NCI-H345 treated with DMSO at 0.1 percent for 48 hours (cell line): ENCODE measurements around the gene HPRT1.
"Not testable (repeated sequence)": the region's sequence is repeated elsewhere in the genome, so short reads cannot be mapped to it uniquely, and the experiment has no call there.

Experiments
- DNase-seq: peaks from one replicate; lab custom pipeline; 2025; ENCODE audit not compliant: unreplicated experiment; lab: John Stamatoyannopoulos, UW

HPRT1 gene

GRCh38 chrX:134460005-134460861 is at the start of gene HPRT1:
TSS of gene HPRT1 (plus strand) at chrX:134460165. CDS start at chrX:134460312, 147 bp downstream.
- peak; percentile 69 for DNase-seq

GRCh38 chrX:134416087-134416486 is 43.9 kb upstream of the HPRT1 start:
- DNase-seq = no peak

- DNase-seq = no peak
Observed at GRCh38 chrX:134418317-134419113, 41.5 kb upstream of the HPRT1 start.

- DNase-seq = no peak
Observed at GRCh38 chrX:134419784-134420183, 40.2 kb upstream of the HPRT1 start.

- DNase-seq = no peak
Observed at GRCh38 chrX:134423606-134424005, 36.4 kb upstream of the HPRT1 start.

GRCh38 chrX:134426281-134426680 is 33.7 kb upstream of the HPRT1 start:
- no peak for DNase-seq

GRCh38 chrX:134431894-134432293 is 28.1 kb upstream of the HPRT1 start:
- no peak for DNase-seq

- DNase-seq = no peak
Observed at GRCh38 chrX:134435894-134436293, 24.1 kb upstream of the HPRT1 start.

- DNase-seq = no peak
Observed at GRCh38 chrX:134443020-134443419, 16.9 kb upstream of the HPRT1 start.

- DNase-seq = no peak
Observed at GRCh38 chrX:134443461-134443860, 16.5 kb upstream of the HPRT1 start.

GRCh38 chrX:134444681-134445080 is 15.3 kb upstream of the HPRT1 start:
- DNase-seq = no peak

GRCh38 chrX:134452596-134452995 is 7.4 kb upstream of the HPRT1 start:
- no peak for DNase-seq

GRCh38 chrX:134453631-134454030 is 6.3 kb upstream of the HPRT1 start:
- no peak for DNase-seq

GRCh38 chrX:134454506-134454905 is 5.5 kb upstream of the HPRT1 start:
- no peak for DNase-seq

- no peak for DNase-seq
Observed at GRCh38 chrX:134457708-134458107, 2.3 kb upstream of the HPRT1 start.

- peak; percentile 69 for DNase-seq
Observed at GRCh38 chrX:134459683-134460004, 321 bp upstream of the HPRT1 start.

- DNase-seq = no peak
Observed at GRCh38 chrX:134460862-134461220, 876 bp downstream of the HPRT1 start.

GRCh38 chrX:134461437-134461836 is 1.5 kb downstream of the HPRT1 start:
- DNase-seq = no peak

- no peak for DNase-seq
Observed at GRCh38 chrX:134462927-134463326, 3.0 kb downstream of the HPRT1 start.

GRCh38 chrX:134464453-134464852 is 4.5 kb downstream of the HPRT1 start:
- not testable (repeated sequence) for DNase-seq

- no peak for DNase-seq
Observed at GRCh38 chrX:134469486-134469885, 9.5 kb downstream of the HPRT1 start.

- no peak for DNase-seq
Observed at GRCh38 chrX:134470013-134470412, 10.0 kb downstream of the HPRT1 start.
